GM12864 (cell line): ENCODE results near the gene GABRG3.

ENCODE experiments used
- DNase-seq: peaks from one replicate; pipeline ENCODE4 v3.0.0-alpha.2; 2011; ENCODE audit warnings: low read depth
- H3K4me3 ChIP-seq: 2 replicates; pipeline ENCODE4 v1.5.1; 2011; ENCODE audit warnings: mild to moderate bottlenecking, low read depth, low read length, control low read depth
- TF ChIP-seq, protein P1 (sequence below): IDR thresholded peaks from 2 replicates; pipeline ENCODE4 v1.5.1; 2011; ENCODE audit warnings: low read depth, mild to moderate bottlenecking, moderate library complexity, low read length, control low read depth, inconsistent platforms; ENCODE audit errors: missing control alignments

The GABRG3 gene

DNA sequence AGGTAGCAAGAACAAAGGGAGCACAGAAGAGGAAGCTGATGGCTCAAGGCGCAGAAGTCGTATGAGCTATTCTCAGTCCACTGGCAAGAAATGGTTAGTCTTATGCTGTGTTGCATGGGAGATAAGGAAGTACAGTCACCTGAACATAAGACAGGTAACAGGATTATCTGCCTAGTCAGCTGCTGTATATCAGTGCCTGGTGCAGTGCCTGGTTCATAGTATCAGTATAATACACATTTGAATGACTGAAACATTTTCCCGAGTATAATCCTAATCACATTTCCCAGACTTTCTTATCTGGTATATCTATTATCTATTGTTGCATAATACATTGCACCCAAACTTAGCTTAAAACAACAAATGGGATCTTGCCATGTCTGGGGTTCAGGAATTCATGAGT lies 302.5 kb downstream of the GABRG3 start:
- TF ChIP-seq, protein P1, sequence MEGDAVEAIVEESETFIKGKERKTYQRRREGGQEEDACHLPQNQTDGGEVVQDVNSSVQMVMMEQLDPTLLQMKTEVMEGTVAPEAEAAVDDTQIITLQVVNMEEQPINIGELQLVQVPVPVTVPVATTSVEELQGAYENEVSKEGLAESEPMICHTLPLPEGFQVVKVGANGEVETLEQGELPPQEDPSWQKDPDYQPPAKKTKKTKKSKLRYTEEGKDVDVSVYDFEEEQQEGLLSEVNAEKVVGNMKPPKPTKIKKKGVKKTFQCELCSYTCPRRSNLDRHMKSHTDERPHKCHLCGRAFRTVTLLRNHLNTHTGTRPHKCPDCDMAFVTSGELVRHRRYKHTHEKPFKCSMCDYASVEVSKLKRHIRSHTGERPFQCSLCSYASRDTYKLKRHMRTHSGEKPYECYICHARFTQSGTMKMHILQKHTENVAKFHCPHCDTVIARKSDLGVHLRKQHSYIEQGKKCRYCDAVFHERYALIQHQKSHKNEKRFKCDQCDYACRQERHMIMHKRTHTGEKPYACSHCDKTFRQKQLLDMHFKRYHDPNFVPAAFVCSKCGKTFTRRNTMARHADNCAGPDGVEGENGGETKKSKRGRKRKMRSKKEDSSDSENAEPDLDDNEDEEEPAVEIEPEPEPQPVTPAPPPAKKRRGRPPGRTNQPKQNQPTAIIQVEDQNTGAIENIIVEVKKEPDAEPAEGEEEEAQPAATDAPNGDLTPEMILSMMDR = no peak
- no peak overlapping the region for H3K4me3 ChIP-seq
- DNase-seq = no peak

GRCh38 chr15:27278761-27279160 lies 307.8 kb downstream of the GABRG3 start:
- no peak overlapping the region for H3K4me3 ChIP-seq
- no peak for DNase-seq
- TF ChIP-seq, protein P1 = no peak

DNA sequence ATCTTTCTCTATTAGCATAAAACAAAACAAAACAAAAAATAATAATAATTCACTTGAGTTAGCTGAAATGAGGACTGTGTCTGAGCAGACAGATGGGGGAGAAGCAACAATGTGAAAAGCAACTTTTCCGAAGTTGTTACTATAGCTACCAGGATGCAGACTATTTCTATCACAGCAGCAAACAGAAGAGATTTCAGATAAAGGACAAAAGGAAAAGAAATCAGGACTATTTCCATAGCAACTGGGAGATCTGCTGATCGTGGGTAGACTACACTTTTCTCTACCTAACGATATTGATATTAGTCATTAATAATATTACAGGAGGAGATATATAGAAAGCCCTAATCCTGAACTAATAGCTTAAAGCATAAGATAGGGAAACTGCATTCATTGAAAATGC lies 321.7 kb downstream of the GABRG3 start:
- H3K4me3 ChIP-seq = no peak overlapping the region
- DNase-seq = no peak
- TF ChIP-seq, protein P1 = no peak

GRCh38 chr15:27293607-27294006 lies 322.6 kb downstream of the GABRG3 start:
- H3K4me3 ChIP-seq = no peak overlapping the region
- TF ChIP-seq, protein P1 = no peak
- no peak for DNase-seq

DNA sequence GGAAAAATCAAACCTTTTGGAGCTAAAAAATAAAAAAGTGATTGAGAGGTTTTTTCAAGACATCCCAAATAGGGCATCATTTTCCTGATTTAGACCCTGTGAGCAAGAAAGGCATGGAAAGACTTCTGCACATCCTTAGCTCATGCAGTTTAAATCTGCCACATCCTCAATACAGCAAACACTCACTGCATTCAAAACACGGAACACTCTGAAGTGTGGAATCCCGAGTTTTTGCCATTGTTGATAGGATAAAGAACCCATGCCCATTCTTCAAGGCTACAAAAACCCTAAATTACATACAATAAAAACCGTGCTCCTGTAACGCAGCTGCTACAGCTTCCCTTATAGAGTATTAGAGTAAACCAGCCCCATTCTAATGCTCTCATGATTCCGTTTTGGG lies 346.8 kb downstream of the GABRG3 start:
- TF ChIP-seq, protein P1 = no peak
- H3K4me3 ChIP-seq = no peak overlapping the region

GRCh38 chr15:27323801-27324200 lies 352.8 kb downstream of the GABRG3 start:
- no peak for DNase-seq
- TF ChIP-seq, protein P1 = no peak
- no peak overlapping the region for H3K4me3 ChIP-seq

More for the DNA sequence above, 346.8 kb downstream of the GABRG3 start:
- DNase-seq = no peak

DNA sequence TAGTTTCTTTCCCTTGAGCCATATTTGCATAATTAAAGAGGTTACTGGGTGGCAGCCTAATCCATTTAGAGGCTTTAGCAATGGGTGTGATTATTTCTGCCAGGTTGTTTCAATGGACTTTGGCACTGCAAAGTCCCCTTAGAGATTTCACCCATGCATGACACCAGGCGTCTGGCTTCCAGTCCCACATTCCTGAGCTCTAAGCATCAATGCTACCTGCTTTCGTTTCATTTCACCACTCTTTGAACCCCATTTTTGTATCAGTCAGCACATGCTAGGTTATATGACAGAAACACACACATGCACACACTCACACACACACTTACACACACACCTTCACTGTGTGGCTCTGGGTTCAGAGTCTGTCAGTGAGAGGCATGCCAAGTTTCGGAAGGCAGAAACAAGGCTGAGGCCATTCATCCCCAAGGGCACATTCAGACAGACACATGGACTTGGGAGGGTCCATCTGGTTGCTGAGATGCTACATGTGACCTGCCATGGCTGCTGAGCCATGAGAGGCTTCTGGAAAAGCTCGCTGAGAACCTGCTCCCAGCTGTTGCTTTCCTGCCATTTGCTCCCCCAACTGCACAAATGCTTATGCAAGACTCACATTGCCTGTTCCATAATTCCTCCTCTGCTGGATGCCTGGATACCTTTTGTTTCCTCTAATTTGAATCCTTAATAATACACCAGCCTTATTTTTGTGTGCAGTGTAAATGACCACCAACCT lies 354.1 kb downstream of the GABRG3 start:
- no peak for DNase-seq
- TF ChIP-seq, protein P1 = no peak
- H3K4me3 ChIP-seq = no peak overlapping the region
